ENCODE results near the gene ZNF593. TPM values are rescaled to one million over a fixed set of nuclear protein-coding genes. Genes with fewer than 3 reads are reported as not detected.

The ZNF593 gene
- total and polyA plus RNA-seq, 9 of the 15 experiments (the other 6 are each of a cell fraction or from before 2014, with no cell fraction given): 9.8 to 334 (median 48.2) TPM

DNA sequence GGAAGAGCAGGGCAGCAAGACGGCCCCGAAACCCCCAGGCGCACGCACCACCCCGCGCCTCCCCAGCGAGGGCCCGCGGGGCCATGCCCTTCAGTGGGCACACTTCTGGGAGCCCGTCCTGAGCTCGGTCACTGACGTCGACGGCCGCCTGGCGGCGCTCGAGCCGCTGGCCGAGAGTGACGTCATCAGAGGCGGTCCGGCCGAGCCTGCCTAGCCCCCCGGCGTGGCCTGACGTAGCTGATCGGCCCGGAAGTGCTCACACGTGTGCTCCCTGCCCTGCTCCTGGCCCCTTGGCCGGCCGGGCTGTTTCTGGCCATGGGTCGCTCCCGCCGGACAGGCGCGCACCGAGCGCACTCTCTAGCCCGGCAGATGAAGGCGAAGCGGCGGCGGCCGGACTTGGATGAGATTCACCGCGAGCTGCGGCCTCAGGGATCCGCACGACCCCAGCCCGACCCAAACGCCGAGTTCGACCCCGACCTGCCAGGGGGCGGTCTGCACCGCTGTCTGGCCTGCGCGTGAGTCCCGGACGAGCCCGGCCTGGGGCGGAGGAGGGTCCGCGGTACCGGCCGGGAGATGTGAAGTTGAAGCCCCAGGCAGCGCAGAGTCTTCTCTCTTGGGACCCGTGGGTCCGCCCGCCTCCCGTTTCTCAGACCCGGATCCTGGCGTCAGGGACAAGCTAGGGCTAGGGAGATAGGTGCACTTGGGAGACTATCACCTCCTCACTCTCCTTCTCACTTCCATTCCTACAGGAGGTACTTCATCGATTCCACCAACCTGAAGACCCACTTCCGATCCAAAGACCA lies at the start of gene ZNF593 (continued):
- TF ChIP-seq SRSF9 (IDR thresholded peaks at IDR 0.05; ENCODE audit: borderline replicate concordance, low read depth, low read length) (no peak), ZBTB49 (CRISPR knock-in tag; IDR thresholded peaks at IDR 0.05; ENCODE audit: borderline replicate concordance) (0 out of 2 replicates have a peak, but pooled peaks have one; percentile 45), HMGXB4 (CRISPR knock-in tag; IDR thresholded peaks at IDR 0.05) (no peak), SUPT5H (IDR thresholded peaks at IDR 0.05) (peak; percentile 87), RBFOX2 (IDR thresholded peaks at IDR 0.05; ENCODE audit: low read depth, low read length) (peak; percentile 96), ZNF217 (CRISPR knock-in tag; IDR thresholded peaks at IDR 0.05) (0 out of 2 replicates have a peak, but pooled peaks have one; percentile 52), ZNF785 (CRISPR knock-in tag; IDR thresholded peaks at IDR 0.05) (no peak), HDGF (IDR thresholded peaks at IDR 0.05) (no peak), TAF1 (IDR thresholded peaks at IDR 0.05; ENCODE audit: control insufficient read depth, extremely low read depth, insufficient read depth, low read length, severe bottlenecking) (peak; percentile 73), E2F5 (CRISPR knock-in tag; IDR thresholded peaks at IDR 0.05) (peak; percentile 92; the same call in 1 of the 2 replicates), MAZ (CRISPR knock-in tag; conservative IDR thresholded peaks at IDR 0.05 in 1 of 2, IDR thresholded peaks at IDR 0.05 in 1 of 2) (peak; percentile 97 to 98), CHD2 (IDR thresholded peaks at IDR 0.05; ENCODE audit: low read depth, low read length) (no peak), DPF2 (IDR thresholded peaks at IDR 0.05) (no peak; the same call in 1 of the 2 replicates), HDAC2 (IDR thresholded peaks at IDR 0.05) (peak; percentile 96), BACH1 (tag; IDR thresholded peaks at IDR 0.05) (peak; percentile 73), CTBP1 (IDR thresholded peaks at IDR 0.05; ENCODE audit: borderline replicate concordance) (peak; percentile 94), ZKSCAN8 (CRISPR knock-in tag; IDR thresholded peaks at IDR 0.05) (no peak), ZNF134 (CRISPR knock-in tag; conservative IDR thresholded peaks at IDR 0.05) (no peak), HNRNPH1 (optimal IDR thresholded peaks at IDR 0.05; ENCODE audit: low read depth, low read length) (no peak), SMARCC2 (IDR thresholded peaks at IDR 0.05; ENCODE audit: low read depth) (no peak), PHF20 (IDR thresholded peaks at IDR 0.05; ENCODE audit: partially characterized antibody) (peak; percentile 91), ZNF124 (CRISPR knock-in tag; IDR thresholded peaks at IDR 0.05) (no peak)
- TF ChIP-seq, protein P1, sequence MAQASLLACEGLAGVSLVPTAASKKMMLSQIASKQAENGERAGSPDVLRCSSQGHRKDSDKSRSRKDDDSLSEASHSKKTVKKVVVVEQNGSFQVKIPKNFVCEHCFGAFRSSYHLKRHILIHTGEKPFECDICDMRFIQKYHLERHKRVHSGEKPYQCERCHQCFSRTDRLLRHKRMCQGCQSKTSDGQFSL (CRISPR knock-in tag; IDR thresholded peaks at IDR 0.05): no peak
- TF ChIP-seq, protein P1 (tag; IDR thresholded peaks at IDR 0.05): no peak
